ENCODE data around the gene KDM5C.

DNA sequence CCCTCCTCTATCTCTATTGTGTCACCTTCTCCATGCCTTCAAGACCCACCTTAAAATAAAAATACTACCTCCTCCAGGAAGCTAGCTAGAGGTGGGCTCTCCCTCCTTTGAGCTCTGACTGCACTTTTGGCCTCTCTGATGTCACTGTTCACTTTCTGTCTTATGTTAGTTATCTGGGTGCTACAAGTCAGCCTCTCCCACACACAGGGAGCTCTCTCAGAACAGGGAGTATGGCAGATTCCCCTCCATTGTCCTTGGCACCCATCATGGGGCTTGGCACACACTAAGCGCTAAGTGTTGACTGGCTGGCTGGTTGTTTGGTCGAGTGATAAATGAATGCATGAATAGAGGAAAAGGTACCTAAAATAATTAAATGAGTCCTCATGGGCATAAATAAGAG lies 21.2 kb upstream of the KDM5C start:
- TF ChIP-seq POLR2AphosphoS5 (IDR thresholded peaks at IDR 0.05) (no peak), RAD21 (conservative IDR thresholded peaks at IDR 0.05) (no peak), MXI1 (conservative IDR thresholded peaks at IDR 0.05; ENCODE audit: poor library complexity, severe bottlenecking) (no peak), EP300 (conservative IDR thresholded peaks at IDR 0.05; ENCODE audit: poor library complexity, severe bottlenecking) (no peak)
- TF ChIP-seq, protein P1, sequence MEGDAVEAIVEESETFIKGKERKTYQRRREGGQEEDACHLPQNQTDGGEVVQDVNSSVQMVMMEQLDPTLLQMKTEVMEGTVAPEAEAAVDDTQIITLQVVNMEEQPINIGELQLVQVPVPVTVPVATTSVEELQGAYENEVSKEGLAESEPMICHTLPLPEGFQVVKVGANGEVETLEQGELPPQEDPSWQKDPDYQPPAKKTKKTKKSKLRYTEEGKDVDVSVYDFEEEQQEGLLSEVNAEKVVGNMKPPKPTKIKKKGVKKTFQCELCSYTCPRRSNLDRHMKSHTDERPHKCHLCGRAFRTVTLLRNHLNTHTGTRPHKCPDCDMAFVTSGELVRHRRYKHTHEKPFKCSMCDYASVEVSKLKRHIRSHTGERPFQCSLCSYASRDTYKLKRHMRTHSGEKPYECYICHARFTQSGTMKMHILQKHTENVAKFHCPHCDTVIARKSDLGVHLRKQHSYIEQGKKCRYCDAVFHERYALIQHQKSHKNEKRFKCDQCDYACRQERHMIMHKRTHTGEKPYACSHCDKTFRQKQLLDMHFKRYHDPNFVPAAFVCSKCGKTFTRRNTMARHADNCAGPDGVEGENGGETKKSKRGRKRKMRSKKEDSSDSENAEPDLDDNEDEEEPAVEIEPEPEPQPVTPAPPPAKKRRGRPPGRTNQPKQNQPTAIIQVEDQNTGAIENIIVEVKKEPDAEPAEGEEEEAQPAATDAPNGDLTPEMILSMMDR (IDR thresholded peaks at IDR 0.05; ENCODE audit: poor library complexity, severe bottlenecking), result no peak
- TF ChIP-seq, protein P2, sequence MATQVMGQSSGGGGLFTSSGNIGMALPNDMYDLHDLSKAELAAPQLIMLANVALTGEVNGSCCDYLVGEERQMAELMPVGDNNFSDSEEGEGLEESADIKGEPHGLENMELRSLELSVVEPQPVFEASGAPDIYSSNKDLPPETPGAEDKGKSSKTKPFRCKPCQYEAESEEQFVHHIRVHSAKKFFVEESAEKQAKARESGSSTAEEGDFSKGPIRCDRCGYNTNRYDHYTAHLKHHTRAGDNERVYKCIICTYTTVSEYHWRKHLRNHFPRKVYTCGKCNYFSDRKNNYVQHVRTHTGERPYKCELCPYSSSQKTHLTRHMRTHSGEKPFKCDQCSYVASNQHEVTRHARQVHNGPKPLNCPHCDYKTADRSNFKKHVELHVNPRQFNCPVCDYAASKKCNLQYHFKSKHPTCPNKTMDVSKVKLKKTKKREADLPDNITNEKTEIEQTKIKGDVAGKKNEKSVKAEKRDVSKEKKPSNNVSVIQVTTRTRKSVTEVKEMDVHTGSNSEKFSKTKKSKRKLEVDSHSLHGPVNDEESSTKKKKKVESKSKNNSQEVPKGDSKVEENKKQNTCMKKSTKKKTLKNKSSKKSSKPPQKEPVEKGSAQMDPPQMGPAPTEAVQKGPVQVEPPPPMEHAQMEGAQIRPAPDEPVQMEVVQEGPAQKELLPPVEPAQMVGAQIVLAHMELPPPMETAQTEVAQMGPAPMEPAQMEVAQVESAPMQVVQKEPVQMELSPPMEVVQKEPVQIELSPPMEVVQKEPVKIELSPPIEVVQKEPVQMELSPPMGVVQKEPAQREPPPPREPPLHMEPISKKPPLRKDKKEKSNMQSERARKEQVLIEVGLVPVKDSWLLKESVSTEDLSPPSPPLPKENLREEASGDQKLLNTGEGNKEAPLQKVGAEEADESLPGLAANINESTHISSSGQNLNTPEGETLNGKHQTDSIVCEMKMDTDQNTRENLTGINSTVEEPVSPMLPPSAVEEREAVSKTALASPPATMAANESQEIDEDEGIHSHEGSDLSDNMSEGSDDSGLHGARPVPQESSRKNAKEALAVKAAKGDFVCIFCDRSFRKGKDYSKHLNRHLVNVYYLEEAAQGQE (IDR thresholded peaks at IDR 0.05; ENCODE audit: borderline replicate concordance), result no peak

Data from neural cell (in vitro differentiated cells).